Measurements from ENCODE around the gene DNAH2. TPM values are rescaled to one million over a fixed set of nuclear protein-coding genes. Genes with fewer than 3 reads are reported as not detected.

DNAH2 gene
- polyA plus RNA-seq, 1 experiment: 0.06 TPM

DNA sequence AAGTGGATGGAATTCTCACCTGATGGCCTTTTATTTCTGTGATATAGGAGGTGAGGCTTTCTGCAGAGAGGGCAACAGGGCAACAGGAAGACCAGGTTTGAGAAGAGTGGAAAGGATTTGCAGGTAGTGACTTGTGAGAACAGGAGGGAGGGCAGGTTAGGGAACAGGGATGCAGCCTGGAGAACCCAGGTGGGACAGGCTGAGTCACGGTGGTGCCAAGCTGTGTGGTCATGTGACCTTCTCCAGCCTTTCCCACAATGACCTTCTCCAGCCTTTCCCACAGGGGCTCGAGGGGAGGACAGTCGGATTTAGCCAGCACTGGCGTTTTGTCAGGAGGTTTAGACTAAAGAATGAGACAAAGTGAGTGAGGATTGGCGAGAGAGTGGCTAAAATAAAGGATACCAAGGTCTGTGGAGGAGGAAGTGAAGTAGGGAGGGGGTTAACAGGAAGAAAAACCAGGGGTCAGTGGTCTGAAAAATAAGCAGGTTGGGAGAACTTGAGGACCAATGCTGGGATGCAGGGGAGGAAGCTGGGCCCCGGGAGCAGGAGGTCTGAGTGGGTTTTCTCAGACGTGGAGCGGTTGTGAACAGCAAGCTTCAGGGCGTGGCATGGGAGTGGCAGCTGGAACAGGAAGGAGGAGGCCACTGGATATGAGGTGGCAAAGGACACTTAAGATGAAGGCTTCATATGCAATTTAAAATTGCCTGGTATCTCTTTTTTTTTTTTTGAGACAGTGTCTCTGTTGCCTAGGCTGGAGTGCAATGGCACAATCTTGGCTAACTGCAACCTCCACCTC lies 37.7 kb downstream of the DNAH2 start:
- Histone ChIP-seq H3K9me3 (ENCODE audit: control insufficient read depth, insufficient read depth, low read length) (no peaks in the 10 kb centered on the region; the same call in 1 of the 2 replicates), H3K4me3 (ENCODE audit: low read depth, low read length) (no peak overlapping the region), H3K27me3 (ENCODE audit: control insufficient read depth, insufficient read depth, low read length) (no peaks in the 10 kb centered on the region), H3K27ac (ENCODE audit: low read depth, low read length) (no peak overlapping the region)
- POLR2A ChIA-PET: no interaction called here
- DNase-seq (ENCODE audit: low read depth, low spot score): no peak
- CTCF ChIA-PET: no interaction called here
- TF ChIP-seq, protein P1, sequence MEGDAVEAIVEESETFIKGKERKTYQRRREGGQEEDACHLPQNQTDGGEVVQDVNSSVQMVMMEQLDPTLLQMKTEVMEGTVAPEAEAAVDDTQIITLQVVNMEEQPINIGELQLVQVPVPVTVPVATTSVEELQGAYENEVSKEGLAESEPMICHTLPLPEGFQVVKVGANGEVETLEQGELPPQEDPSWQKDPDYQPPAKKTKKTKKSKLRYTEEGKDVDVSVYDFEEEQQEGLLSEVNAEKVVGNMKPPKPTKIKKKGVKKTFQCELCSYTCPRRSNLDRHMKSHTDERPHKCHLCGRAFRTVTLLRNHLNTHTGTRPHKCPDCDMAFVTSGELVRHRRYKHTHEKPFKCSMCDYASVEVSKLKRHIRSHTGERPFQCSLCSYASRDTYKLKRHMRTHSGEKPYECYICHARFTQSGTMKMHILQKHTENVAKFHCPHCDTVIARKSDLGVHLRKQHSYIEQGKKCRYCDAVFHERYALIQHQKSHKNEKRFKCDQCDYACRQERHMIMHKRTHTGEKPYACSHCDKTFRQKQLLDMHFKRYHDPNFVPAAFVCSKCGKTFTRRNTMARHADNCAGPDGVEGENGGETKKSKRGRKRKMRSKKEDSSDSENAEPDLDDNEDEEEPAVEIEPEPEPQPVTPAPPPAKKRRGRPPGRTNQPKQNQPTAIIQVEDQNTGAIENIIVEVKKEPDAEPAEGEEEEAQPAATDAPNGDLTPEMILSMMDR (IDR thresholded peaks at IDR 0.05; ENCODE audit: low read depth, low read length): no peak

DNA sequence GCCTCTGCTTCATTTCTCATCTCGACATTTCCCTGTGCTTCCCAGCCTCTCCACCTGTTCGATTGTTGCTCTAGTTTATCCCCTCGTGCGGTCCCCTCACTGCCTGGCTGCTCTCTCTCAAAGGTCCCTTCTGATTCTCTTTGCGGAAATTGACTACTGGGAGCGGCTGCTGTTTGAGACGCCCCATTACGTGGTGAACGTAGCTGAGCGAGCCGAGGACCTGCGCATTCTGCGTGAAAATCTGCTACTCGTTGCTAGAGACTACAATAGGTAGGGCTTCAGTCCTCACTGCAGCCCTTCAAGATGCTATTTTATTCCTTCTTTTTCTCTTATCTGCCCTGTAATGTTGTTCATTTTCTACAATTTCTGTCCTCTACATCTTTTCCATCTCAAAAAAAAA lies 39.4 kb downstream of the DNAH2 start:
- POLR2A ChIA-PET: no interaction called here
- no peaks in the 10 kb centered on the region for H3K27me3 ChIP-seq (ENCODE audit: control insufficient read depth, insufficient read depth, low read length)
- DNase-seq (ENCODE audit: low read depth, low spot score): no peak
- H3K9me3 ChIP-seq (ENCODE audit: control insufficient read depth, insufficient read depth, low read length): no peaks in the 10 kb centered on the region; the same call in 1 of the 2 replicates
- H3K4me3 ChIP-seq (ENCODE audit: low read depth, low read length): no peak overlapping the region
- CTCF ChIA-PET: interaction anchor here (0.6 kb wide), 1 partner anchor 317 kb away, joined by 3 read pairs; no protein-coding TSS in a partner anchor
- no peak overlapping the region for H3K27ac ChIP-seq (ENCODE audit: low read depth, low read length)
- TF ChIP-seq, protein P1 (IDR thresholded peaks at IDR 0.05; ENCODE audit: low read depth, low read length): no peak

DNA sequence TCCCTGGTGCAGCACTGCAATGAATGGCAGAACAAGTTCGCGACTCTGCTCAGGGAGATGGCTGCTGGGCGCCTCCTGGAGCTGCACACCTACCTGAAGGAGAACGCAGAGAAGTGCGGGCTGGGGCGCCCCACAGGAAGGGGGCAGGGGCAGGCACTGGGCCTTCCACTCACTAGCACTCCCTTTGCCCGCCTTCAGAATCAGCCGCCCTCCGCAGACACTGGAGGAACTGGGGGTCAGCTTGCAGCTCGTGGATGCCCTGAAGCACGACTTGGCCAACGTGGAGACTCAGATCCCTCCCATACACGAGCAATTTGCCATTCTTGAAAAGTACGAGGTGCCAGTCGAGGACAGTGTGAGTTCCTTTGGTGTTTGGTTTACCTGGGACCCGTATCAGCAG lies 46.4 kb downstream of the DNAH2 start:
- Histone ChIP-seq H3K27me3 (ENCODE audit: control insufficient read depth, insufficient read depth, low read length) (peaks cover 8% of the 10 kb centered on the region), H3K4me3 (ENCODE audit: low read depth, low read length) (no peak overlapping the region), H3K9me3 (ENCODE audit: control insufficient read depth, insufficient read depth, low read length) (peaks cover 4% of the 10 kb centered on the region; the same call in 1 of the 2 replicates), H3K27ac (ENCODE audit: low read depth, low read length) (no peak overlapping the region)
- DNase-seq (ENCODE audit: low read depth, low spot score): no peak
- TF ChIP-seq, protein P1 (IDR thresholded peaks at IDR 0.05; ENCODE audit: low read depth, low read length): no peak
- ChIA-PET POLR2A (no interaction called here), CTCF (no interaction called here)

DNA sequence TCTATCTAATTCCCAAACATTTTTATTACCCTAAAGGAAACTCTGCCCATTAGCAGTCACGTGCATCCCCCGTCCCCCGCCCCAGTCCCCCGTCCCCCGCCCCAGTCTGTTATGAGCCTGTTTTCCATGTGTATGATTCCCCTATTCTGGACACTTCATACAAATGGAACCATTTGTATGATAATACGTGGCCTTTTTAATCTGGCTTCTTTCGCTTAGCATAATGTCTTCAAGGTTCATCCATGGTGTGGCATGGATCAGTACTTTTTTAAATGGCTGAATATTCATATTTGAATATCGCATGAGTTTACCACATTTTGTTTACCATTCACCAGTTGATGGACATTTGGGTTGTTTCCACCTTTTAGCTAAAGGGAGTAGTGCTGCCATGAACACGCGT lies 49.5 kb downstream of the DNAH2 start:
- Histone ChIP-seq H3K9me3 (ENCODE audit: control insufficient read depth, insufficient read depth, low read length) (peaks cover 4% of the 10 kb centered on the region; the same call in 1 of the 2 replicates), H3K27ac (ENCODE audit: low read depth, low read length) (no peak overlapping the region), H3K4me3 (ENCODE audit: low read depth, low read length) (no peak overlapping the region), H3K27me3 (ENCODE audit: control insufficient read depth, insufficient read depth, low read length) (peaks cover 10% of the 10 kb centered on the region)
- TF ChIP-seq, protein P1 (IDR thresholded peaks at IDR 0.05; ENCODE audit: low read depth, low read length): no peak
- ChIA-PET POLR2A (interaction anchor here (1.1 to 1.2 kb wide), 2 partner anchors 12 to 19 kb away, joined by 3 to 4 read pairs; no protein-coding TSS in a partner anchor), CTCF (interaction anchor here (1.0 to 1.4 kb wide), 2 partner anchors 15 to 23 kb away, joined by 3 read pairs; no protein-coding TSS in a partner anchor)
- no peak for DNase-seq (ENCODE audit: low read depth, low spot score)
